HCT116 (cell line): ENCODE results near the gene MROH7. TPM values are rescaled to one million over a fixed set of nuclear protein-coding genes. Genes with fewer than 3 reads are reported as not detected.

Source experiments
- ATAC-seq: fragments of 200-7000 bp; cut with Tn5 transposase; 2 replicates; pipeline ENCODE4 v1.9.1; 2020; ENCODE audit warnings: mild to moderate bottlenecking, moderate library complexity
- BruUV-seq: library from RNA; stranded (reverse); fragments of 400-500 nt; replicated peaks from 2 replicates; lab custom pipeline; 2021; lab: Mats Ljungman, UMichigan
- CTCF ChIA-PET: fragments of 300-600 bp; sonication (Branson Sonifier 250); formaldehyde crosslinking; loops from one replicate; lab custom pipeline; 2021; ENCODE audit warnings: antibody characterized with exemption; lab: Charles Lee
- POLR2A ChIA-PET: fragments of 300-600, 350-600 bp; sonication (Branson Sonifier 250); formaldehyde crosslinking; loops from one replicate; lab custom pipeline; 2021; ENCODE audit warnings: antibody characterized with exemption; lab: Charles Lee
- RAD21 ChIA-PET, 2 experiments: fragments of 300-600 bp; sonication (Branson Sonifier 250); formaldehyde crosslinking; loops; one replicate each; lab custom pipeline; 2023; ENCODE audit warnings: low total read pairs in 2 of 2; ENCODE audit not compliant: uncharacterized antibody in 2 of 2, unreplicated experiment in 2 of 2, low non-redundant PET in 1 of 2; lab: Charles Lee
- DNase-seq: peaks from one replicate; pipeline ENCODE4 v3.0.0-alpha.2; 2010; ENCODE audit warnings: low read depth, low spot score
- H2AFZ ChIP-seq: fragments of 200-600 bp; shearing (Covaris generic), sonication (generic); 2 replicates; pipeline ENCODE4 v1.6.1; 2017; ENCODE audit warnings: low read depth, mixed run types, mixed read lengths, antibody characterized with exemption, low read length; ENCODE audit not compliant: poor library complexity, severe bottlenecking
- H3K27ac ChIP-seq: 2 replicates; pipeline ENCODE4 v1.5.1; 2012; ENCODE audit warnings: low read depth, low read length
- H3K27me3 ChIP-seq: fragments of 200-600 bp; sonication (generic); 2 replicates; pipeline ENCODE4 v1.6.1; 2016; ENCODE audit warnings: mixed run types, low read length, mixed read lengths; ENCODE audit not compliant: insufficient read depth
- H3K36me3 ChIP-seq, 2 experiments: fragments of 200-500 bp in 1 of 2; fragments of 200-600 bp in 1 of 2; sonication (Bioruptor generic) in 1 of 2; sonication (generic) in 1 of 2; 2 replicates each; pipeline versions ENCODE4 v1.5.1 to v1.6.1; 2014 to 2016; ENCODE audit warnings: low read length in 2 of 2, inconsistent platforms in 1 of 2, mixed read lengths in 1 of 2, mixed run types in 1 of 2; ENCODE audit not compliant: insufficient read depth in 2 of 2, control insufficient read depth in 1 of 2
- H3K4me1 ChIP-seq, 2 experiments: fragments of 200-600 bp in 1 of 2; sonication (generic) in 1 of 2; 2 replicates each; pipeline versions ENCODE4 v1.5.1 to v1.6.1; 2012 to 2017; ENCODE audit warnings: low read length in 2 of 2, inconsistent platforms in 1 of 2, mild to moderate bottlenecking in 1 of 2, mixed read lengths in 1 of 2, mixed run types in 1 of 2, moderate library complexity in 1 of 2; ENCODE audit not compliant: insufficient read depth in 2 of 2, control insufficient read depth in 1 of 2
- H3K4me2 ChIP-seq: fragments of 200-600 bp; sonication (generic); 2 replicates; pipeline ENCODE4 v1.6.1; 2017; ENCODE audit warnings: mixed run types, low read length, mixed read lengths
- H3K4me3 ChIP-seq, 2 experiments: fragments of 200-600 bp in 1 of 2; sonication (generic) in 1 of 2; replicated peaks in 1 of 2; 2 replicates each; pipeline ENCODE4 v1.5.1; 2011 to 2016; ENCODE audit warnings: low read length in 2 of 2, control low read depth in 1 of 2, low read depth in 1 of 2, mild to moderate bottlenecking in 1 of 2, mixed read lengths in 1 of 2, mixed run types in 1 of 2
- H3K79me2 ChIP-seq: fragments of 200-600 bp; sonication (generic); 2 replicates; pipeline ENCODE4 v1.6.1; 2017; ENCODE audit warnings: mild to moderate bottlenecking, mixed run types, low read length, moderate library complexity, mixed read lengths; ENCODE audit not compliant: insufficient read depth
- H3K9ac ChIP-seq: fragments of 200-600 bp; sonication (generic); 2 replicates; pipeline ENCODE4 v1.6.1; 2016; ENCODE audit warnings: low read length, mixed read lengths
- H3K9me2 ChIP-seq: fragments of 200-600 bp; sonication (generic), shearing (Covaris generic); 2 replicates; pipeline ENCODE4 v1.6.1; 2017; ENCODE audit warnings: mixed run types, mild to moderate bottlenecking, moderate library complexity; ENCODE audit not compliant: insufficient read depth
- H3K9me3 ChIP-seq, 2 experiments: fragments of 200-500 bp in 1 of 2; fragments of 200-600 bp in 1 of 2; sonication (Bioruptor generic) in 1 of 2; sonication (generic) in 1 of 2; 2 replicates each; pipeline ENCODE4 v1.6.1; 2014 to 2017; ENCODE audit warnings: low read length in 2 of 2, mixed read lengths in 2 of 2, inconsistent platforms in 1 of 2, low read depth in 1 of 2, mild to moderate bottlenecking in 1 of 2, mixed run types in 1 of 2, moderate library complexity in 1 of 2; ENCODE audit not compliant: control insufficient read depth in 1 of 2, insufficient read depth in 1 of 2
- H4K20me1 ChIP-seq: fragments of 200-600 bp; sonication (generic), shearing (Covaris generic); 2 replicates; pipeline ENCODE4 v1.6.1; 2017; ENCODE audit warnings: mixed run types, mild to moderate bottlenecking, moderate library complexity; ENCODE audit not compliant: insufficient read depth
- ATF3 ChIP-seq: IDR thresholded peaks from 2 replicates; pipeline ENCODE4 v1.6.1; 2012
- CBX3 ChIP-seq: IDR thresholded peaks from 2 replicates; pipeline ENCODE4 v1.6.1; 2012; ENCODE audit warnings: low read depth
- CTCF ChIP-seq, 3 experiments: fragments of 200-600 bp in 1 of 3; sonication (generic) in 1 of 3; IDR thresholded peaks in 2 of 3; conservative IDR thresholded peaks in 1 of 3; 2 replicates each; pipeline ENCODE4 v1.5.1; 2012 to 2017; ENCODE audit warnings: low read depth in 2 of 3, low read length in 2 of 3, antibody characterized with exemption in 1 of 3, borderline replicate concordance in 1 of 3, control low read depth in 1 of 3, mild to moderate bottlenecking in 1 of 3, mixed read lengths in 1 of 3, mixed run types in 1 of 3, moderate library complexity in 1 of 3; ENCODE audit not compliant: insufficient read depth in 1 of 3
- EGR1 ChIP-seq: IDR thresholded peaks from 2 replicates; pipeline ENCODE4 v1.6.1; 2012; ENCODE audit warnings: low read depth
- ELF1 ChIP-seq: IDR thresholded peaks from 2 replicates; pipeline ENCODE4 v1.6.1; 2012; ENCODE audit warnings: low read depth, borderline replicate concordance
- EZH2 ChIP-seq: fragments of 200-600 bp; sonication (generic); IDR thresholded peaks from 2 replicates; pipeline ENCODE4 v1.6.1; 2017; ENCODE audit warnings: antibody characterized with exemption, mixed run types
- FOSL1 ChIP-seq: IDR thresholded peaks from 2 replicates; pipeline ENCODE4 v1.6.1; 2012; ENCODE audit warnings: low read depth
- MAX ChIP-seq: IDR thresholded peaks from 2 replicates; pipeline ENCODE4 v1.6.1; 2012
- POLR2AphosphoS5 ChIP-seq: IDR thresholded peaks from 2 replicates; pipeline ENCODE4 v1.6.1; 2011; ENCODE audit warnings: mild to moderate bottlenecking, low read depth, low read length, moderate library complexity
- SP1 ChIP-seq: IDR thresholded peaks from 2 replicates; pipeline ENCODE4 v1.6.1; 2012; ENCODE audit warnings: low read depth
- SRF ChIP-seq: IDR thresholded peaks from 2 replicates; pipeline ENCODE4 v1.6.1; 2012; ENCODE audit warnings: low read depth
- TCF7L2 ChIP-seq: IDR thresholded peaks from 2 replicates; pipeline ENCODE4 v1.7.0; 2011; ENCODE audit warnings: borderline replicate concordance, inconsistent platforms; ENCODE audit not compliant: insufficient read depth, insufficient read length; ENCODE audit errors: extremely low read depth
- YY1 ChIP-seq: IDR thresholded peaks from 2 replicates; pipeline ENCODE4 v1.6.1; 2011; ENCODE audit warnings: low read length, low read depth, moderate library complexity, mild to moderate bottlenecking; ENCODE audit not compliant: insufficient replicate concordance; ENCODE audit errors: extremely low read depth
- intact Hi-C: fragments of 100-400 bp; cut with micrococcal nuclease; formaldehyde crosslinking; loops from 2 replicates; pipeline ENCODE4 v1.10.0; 2022
- total RNA-seq: library from RNA; stranded (reverse); gene quantifications from one replicate; pipeline ENCODE4 v1.2.1, GENCODE V29; 2021; ENCODE audit not compliant: unreplicated experiment

Gene MROH7
- total RNA-seq, 1 experiment from 2014 or later = 1.1 TPM

GRCh38 chr1:54708385-54708784, 66.8 kb downstream of the MROH7 start:
- TF ChIP-seq ATF3 (no peak), CBX3 (no peak), ELF1 (no peak), SRF (no peak), CTCF (IDR thresholded peaks at IDR 0.05 in 2 of 3, conservative IDR thresholded peaks at IDR 0.05 in 1 of 3; ENCODE audit: borderline replicate concordance in 1 of 3, insufficient read depth in 1 of 3, low read depth in 2 of 3, low read length in 2 of 3) (no peak), YY1 (no peak), MAX (no peak), SP1 (no peak), EGR1 (no peak), TCF7L2 (no peak), FOSL1 (no peak), EZH2 (no peak), POLR2AphosphoS5 (no peak)
- TF ChIP-seq, all 23 proteins: peak for 0
- RAD21 ChIA-PET = no interaction called here
- ATAC-seq = no peak

More at GRCh38 chr1:54708385-54708784, 66.8 kb downstream of the MROH7 start:
- no peaks in the 10 kb centered on the region for H3K4me1 ChIP-seq
- no peak for DNase-seq
- H3K79me2 ChIP-seq = no peaks in the 10 kb centered on the region
- H3K9me3 ChIP-seq = no peaks in the 10 kb centered on the region
- no peaks in the 10 kb centered on the region for H3K36me3 ChIP-seq
- POLR2A ChIA-PET = no interaction called here
- CTCF ChIA-PET = no interaction called here
- H3K27ac ChIP-seq = no peak overlapping the region
- H4K20me1 ChIP-seq = no peaks in the 10 kb centered on the region
- H3K4me3 ChIP-seq = no peak overlapping the region
- no peak overlapping the region for H3K4me2 ChIP-seq
- no TSS peak for BruUV-seq
- H3K9me2 ChIP-seq = no peaks in the 10 kb centered on the region
- no peak overlapping the region for H3K9ac ChIP-seq
- intact Hi-C loops = no loop called here
- H2AFZ ChIP-seq = no peak overlapping the region
- H3K27me3 ChIP-seq = peaks cover 26% of the 10 kb centered on the region
